ENCODE results near the gene HOXA3.

HOXA3 gene

DNA sequence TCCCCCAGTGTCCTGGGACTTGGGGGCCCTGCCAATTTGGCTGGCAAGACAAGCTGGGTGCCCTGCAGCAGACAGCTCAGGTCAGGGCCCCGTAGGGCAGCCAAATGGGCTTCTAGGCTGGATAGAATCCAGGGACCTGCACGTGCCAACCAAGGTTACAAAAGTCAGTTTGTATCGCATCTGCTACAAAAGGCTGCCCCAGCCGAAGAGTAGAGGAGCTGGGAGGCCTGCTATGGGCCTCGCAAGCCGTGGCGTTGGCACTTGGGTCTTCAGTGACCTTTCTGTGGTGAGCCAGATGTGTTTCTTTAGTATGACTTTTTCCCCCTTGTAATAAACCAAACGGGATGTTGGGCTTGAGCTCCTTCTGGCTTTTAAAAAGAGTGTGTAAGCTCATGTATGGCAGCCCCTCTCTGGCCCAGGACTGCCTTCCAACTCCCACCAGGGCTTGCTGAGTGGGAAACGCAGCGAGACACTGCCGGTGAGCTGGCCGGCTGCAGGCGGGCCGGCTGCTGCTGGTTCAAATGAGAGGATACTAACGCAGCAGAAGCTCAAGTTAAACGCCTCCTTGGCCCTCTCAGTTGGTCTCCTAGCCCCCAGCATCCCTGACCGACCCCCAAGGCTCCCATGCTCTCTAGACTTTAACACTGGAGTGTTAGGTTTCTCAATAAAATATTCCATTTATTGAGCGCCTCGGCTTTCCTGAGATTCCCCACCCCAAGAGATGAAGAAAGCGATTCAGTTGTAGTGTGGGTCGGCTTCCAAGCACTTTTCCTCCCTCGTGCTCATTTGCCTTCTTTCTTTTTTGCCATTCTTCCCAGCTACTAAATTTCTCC is 24.8 kb upstream of the HOXA3 start:
- Histone ChIP-seq H3K36me3 (ENCODE audit: control insufficient read depth in 4 of 4, insufficient read depth in 4 of 4, low read length in 3 of 4) (peaks cover 0 to 3% (median 0%) of the 10 kb centered on the region in 4 experiments), H3K4me1 (ENCODE audit: control extremely low read depth in 1 of 4, control insufficient read depth in 4 of 4, insufficient read depth in 4 of 4, low read length in 3 of 4) (peaks cover 0 to 31% (median 19%) of the 10 kb centered on the region in 4 experiments), H3K27me3 (replicated peaks in 2 of 5; ENCODE audit: control insufficient read depth in 4 of 5, insufficient read depth in 5 of 5, low read length in 4 of 5) (peaks cover 0 to 37% (median 5%) of the 10 kb centered on the region in 5 experiments), H3K9me3 (ENCODE audit: control extremely low read depth in 1 of 5, control insufficient read depth in 4 of 5, insufficient read depth in 2 of 5, low read depth in 1 of 5, low read length in 4 of 5) (no peaks in the 10 kb centered on the region), H3K4me3 (ENCODE audit: control insufficient read depth in 1 of 7, extremely low read depth in 1 of 7, insufficient read depth in 4 of 7, low read depth in 2 of 7, low read length in 6 of 7) (no peak overlapping the region), H3K27ac (ENCODE audit: insufficient read depth in 1 of 2, low read depth in 1 of 2, low read length in 2 of 2, poor library complexity in 1 of 2, severe bottlenecking in 2 of 2) (no peak overlapping the region)
- ChIA-PET POLR2A (interaction anchor here (1.8 kb wide), 1 partner anchor 15 kb away, joined by 5 read pairs; no protein-coding TSS in a partner anchor), CTCF (interaction anchor here (0.7 to 11.1 kb wide), 10 partner anchors 10 to 827 kb away, joined by 3 to 84 read pairs (median 5); partner anchors contain the start of gene HOXA9)
- WGBS (ENCODE audit: insufficient coverage), result 94% methylated on average over 17 of the region's 22 CpGs
- DNase-seq, result no peak

DNA sequence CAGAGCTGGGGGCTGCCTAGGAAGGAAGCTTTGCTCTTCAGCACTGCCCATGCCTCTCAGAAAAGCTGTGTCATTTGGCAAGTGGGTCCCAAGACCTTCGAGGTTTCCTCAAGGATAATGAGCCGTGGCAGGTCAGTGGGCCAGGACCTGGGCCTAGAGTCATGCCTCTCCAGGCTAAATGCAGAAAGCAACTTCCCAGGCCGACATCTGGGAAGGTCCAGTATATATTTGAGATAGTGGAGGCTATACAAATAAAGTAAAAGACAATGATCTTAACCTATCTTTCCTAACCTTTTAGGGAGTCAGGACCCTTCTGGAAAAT is 24.1 kb upstream of the HOXA3 start:
- POLR2A ChIA-PET, result interaction anchor here (1.8 kb wide), 1 partner anchor 14 kb away, joined by 5 read pairs; no protein-coding TSS in a partner anchor
- WGBS (ENCODE audit: insufficient coverage), result 33% methylated on average over 1 of the region's 3 CpGs
- Histone ChIP-seq H3K4me3 (ENCODE audit: control insufficient read depth in 1 of 7, extremely low read depth in 1 of 7, insufficient read depth in 4 of 7, low read depth in 2 of 7, low read length in 6 of 7) (no peak overlapping the region), H3K4me1 (ENCODE audit: control extremely low read depth in 1 of 4, control insufficient read depth in 4 of 4, insufficient read depth in 4 of 4, low read length in 3 of 4) (peaks cover 0 to 38% (median 24%) of the 10 kb centered on the region in 4 experiments), H3K27me3 (replicated peaks in 2 of 5; ENCODE audit: control insufficient read depth in 4 of 5, insufficient read depth in 5 of 5, low read length in 4 of 5) (peaks cover 0 to 30% (median 0%) of the 10 kb centered on the region in 5 experiments), H3K27ac (ENCODE audit: insufficient read depth in 1 of 2, low read depth in 1 of 2, low read length in 2 of 2, poor library complexity in 1 of 2, severe bottlenecking in 2 of 2) (no peak overlapping the region), H3K9me3 (ENCODE audit: control extremely low read depth in 1 of 5, control insufficient read depth in 4 of 5, insufficient read depth in 2 of 5, low read depth in 1 of 5, low read length in 4 of 5) (no peaks in the 10 kb centered on the region), H3K36me3 (ENCODE audit: control insufficient read depth in 4 of 4, insufficient read depth in 4 of 4, low read length in 3 of 4) (peaks cover 0 to 9% (median 3%) of the 10 kb centered on the region in 4 experiments)
- DNase-seq, result no peak
- CTCF ChIA-PET, result interaction anchor here (1.1 to 11.1 kb wide), 8 partner anchors 9 to 493 kb away, joined by 3 to 84 read pairs (median 5); partner anchors contain the start of genes HOXA11 and HOXA9

DNA sequence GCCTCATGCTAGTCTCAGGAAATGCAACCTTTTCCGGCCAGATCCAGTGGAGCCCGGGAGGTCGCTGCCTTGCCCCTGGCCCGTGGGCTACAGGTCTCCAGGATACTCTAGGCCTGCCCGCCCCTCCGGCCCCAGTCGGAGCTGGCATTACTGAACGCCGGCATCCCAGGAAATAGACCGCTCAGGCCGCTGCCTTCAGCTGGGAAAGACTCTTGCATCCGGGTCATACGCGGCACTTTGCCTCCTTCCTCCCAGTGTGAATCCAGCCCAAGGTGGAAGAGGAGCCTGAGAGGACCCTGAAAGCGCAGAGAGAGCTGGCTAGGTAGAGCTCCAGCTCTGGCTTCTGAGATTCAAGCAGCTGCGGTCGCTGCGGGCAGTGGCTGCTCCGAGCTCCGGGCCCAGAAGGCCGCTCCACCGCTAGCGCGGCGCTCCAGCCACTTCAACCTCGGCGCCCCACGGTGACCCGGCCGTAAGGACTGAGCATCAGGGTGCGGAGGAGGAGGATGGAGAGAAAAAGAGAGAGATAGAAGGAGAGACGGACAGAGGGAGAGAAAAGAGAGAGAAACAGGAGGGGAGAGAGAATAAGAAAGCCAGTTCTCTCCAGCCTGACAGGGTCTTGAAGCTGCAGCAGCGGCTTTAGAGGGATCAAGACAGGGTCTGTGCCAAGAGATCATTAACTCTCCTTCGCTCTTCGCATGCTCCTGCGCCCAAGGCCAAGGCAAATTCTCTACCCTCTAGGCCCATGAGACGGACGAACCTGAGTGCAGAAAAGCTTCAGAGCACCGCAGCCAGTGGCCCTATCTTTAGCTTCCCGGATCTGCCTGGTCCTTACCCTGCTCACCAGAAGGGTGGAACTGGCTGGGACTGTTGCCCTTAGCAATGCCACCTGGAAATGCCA is 23.5 kb upstream of the HOXA3 start:
- Histone ChIP-seq H3K4me1 (ENCODE audit: control extremely low read depth in 1 of 4, control insufficient read depth in 4 of 4, insufficient read depth in 4 of 4, low read length in 3 of 4) (peaks cover 0 to 43% (median 27%) of the 10 kb centered on the region in 4 experiments), H3K9me3 (ENCODE audit: control extremely low read depth in 1 of 5, control insufficient read depth in 4 of 5, insufficient read depth in 2 of 5, low read depth in 1 of 5, low read length in 4 of 5) (no peaks in the 10 kb centered on the region), H3K4me3 (ENCODE audit: control insufficient read depth in 1 of 7, extremely low read depth in 1 of 7, insufficient read depth in 4 of 7, low read depth in 2 of 7, low read length in 6 of 7) (no peak overlapping the region), H3K27me3 (replicated peaks in 2 of 5; ENCODE audit: control insufficient read depth in 4 of 5, insufficient read depth in 5 of 5, low read length in 4 of 5) (peaks cover 0 to 28% (median 0%) of the 10 kb centered on the region in 5 experiments), H3K27ac (ENCODE audit: insufficient read depth in 1 of 2, low read depth in 1 of 2, low read length in 2 of 2, poor library complexity in 1 of 2, severe bottlenecking in 2 of 2) (no peak overlapping the region), H3K36me3 (ENCODE audit: control insufficient read depth in 4 of 4, insufficient read depth in 4 of 4, low read length in 3 of 4) (peaks cover 0 to 15% (median 4%) of the 10 kb centered on the region in 4 experiments)
- POLR2A ChIA-PET, result interaction anchor here (1.8 kb wide), 1 partner anchor 13 kb away, joined by 5 read pairs; no protein-coding TSS in a partner anchor
- CTCF ChIA-PET, result interaction anchor here (0.7 to 11.1 kb wide), 7 partner anchors 9 to 321 kb away, joined by 3 to 84 read pairs (median 5); partner anchors contain the start of gene HOXA11
- WGBS (ENCODE audit: insufficient coverage), result 97% methylated on average over 37 of the region's 40 CpGs
- DNase-seq, result no peak

DNA sequence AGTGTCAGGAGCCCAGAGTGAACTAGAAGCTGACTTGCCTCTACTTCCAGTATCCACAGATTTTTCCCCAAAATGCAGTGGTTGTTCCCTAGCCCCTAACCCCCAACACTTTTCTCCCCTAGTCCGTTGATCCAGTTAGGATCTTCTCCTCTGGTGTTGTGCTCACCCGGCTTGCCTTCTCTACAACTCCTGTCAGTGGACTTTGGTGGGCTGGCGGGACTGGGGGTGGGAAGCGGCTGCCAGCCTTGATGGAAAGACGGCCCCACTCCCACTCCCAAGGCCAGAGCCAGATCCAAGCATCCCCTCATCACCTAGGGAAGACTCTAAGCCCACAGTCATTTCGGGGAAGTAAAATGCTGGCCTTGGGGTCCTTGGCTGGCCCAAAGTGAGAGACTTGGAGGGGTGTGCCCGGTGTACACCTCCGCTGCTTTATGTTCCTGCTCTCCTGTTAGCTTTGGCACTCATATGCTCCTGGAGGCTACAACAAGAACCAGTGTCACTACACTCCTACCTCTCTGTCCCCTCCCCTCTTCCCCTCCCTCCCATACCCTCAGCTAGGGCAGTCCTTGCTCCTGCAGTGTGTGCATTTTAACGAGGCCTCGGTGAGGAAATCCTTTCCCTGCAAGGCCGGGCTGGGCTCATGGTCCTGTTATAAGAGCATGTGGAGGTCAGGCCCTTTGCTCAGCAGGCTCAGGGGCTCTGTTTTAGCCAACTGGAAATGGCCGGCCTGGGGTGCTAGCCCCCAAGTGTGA is 22.7 kb upstream of the HOXA3 start:
- H3K27me3 ChIP-seq (replicated peaks in 2 of 5; ENCODE audit: control insufficient read depth in 4 of 5, insufficient read depth in 5 of 5, low read length in 4 of 5), result peaks cover 0 to 20% (median 0%) of the 10 kb centered on the region in 5 experiments
- no peak overlapping the region for H3K27ac ChIP-seq (ENCODE audit: insufficient read depth in 1 of 2, low read depth in 1 of 2, low read length in 2 of 2, poor library complexity in 1 of 2, severe bottlenecking in 2 of 2)

DNA sequence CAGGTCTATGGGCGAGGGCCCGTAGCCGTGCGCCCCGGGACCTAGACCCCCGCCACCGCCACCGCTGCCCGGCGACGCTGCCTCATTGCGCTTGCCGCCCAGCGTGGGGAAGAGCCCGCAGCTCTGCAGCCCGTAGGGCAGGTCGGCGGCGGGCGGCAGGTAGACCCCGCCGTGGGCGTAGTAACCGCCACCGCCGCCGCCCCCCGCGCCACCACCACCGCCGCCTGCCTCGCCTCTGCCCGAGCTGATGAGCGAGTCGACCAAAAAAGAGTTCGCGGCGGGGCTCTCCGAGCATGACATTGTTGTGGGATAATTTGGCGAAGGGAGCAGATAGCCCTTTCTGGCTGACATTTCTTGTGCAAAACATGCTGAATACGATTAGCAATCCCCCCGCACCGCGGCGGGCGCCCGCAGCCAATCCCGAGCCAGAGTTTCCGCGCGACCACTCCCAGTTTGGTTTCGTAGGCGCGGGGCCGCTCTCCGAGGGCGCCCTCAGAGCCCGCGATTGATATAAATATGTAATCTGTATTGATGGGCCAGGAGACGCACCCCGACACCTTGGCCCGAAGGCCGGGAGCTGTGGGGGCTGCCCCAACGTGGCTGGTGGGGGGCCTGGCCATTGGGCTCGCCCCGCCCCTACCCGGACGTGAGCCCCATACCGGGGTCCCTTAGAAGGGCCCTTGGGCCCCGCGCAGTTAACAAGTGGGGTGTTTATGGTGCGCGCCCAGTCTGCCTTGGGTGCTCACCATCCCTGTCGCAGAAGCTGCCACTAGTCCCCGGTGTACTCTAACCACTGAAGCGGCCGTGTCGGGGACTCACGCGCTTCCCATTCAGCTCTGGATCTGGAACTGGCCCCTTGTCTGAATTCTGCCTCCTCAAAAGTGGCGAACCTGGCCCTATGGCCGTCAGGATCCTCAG is 21.8 kb upstream of the HOXA3 start, which contains the start of gene HOXA10:
Gene HOXA10, minus strand, starts transcription at position 365 of the 918 bp plus-strand sequence. Its CDS starts 14 bp downstream, at position 351.
- peak within 1 kb of the TSS; percentile 92 to 96 for H3K27ac ChIP-seq (ENCODE audit: insufficient read depth in 1 of 2, low read depth in 1 of 2, low read length in 2 of 2, poor library complexity in 1 of 2, severe bottlenecking in 2 of 2)
- DNase-seq, result peak in 2 of 3 donors; percentile 68 to 73
- H3K9me3 ChIP-seq (ENCODE audit: control extremely low read depth in 1 of 5, control insufficient read depth in 4 of 5, insufficient read depth in 2 of 5, low read depth in 1 of 5, low read length in 4 of 5), result no peaks in the 10 kb centered on the region
- peaks cover 0 to 20% (median 4%) of the 10 kb centered on the region in 4 experiments for H3K36me3 ChIP-seq (ENCODE audit: control insufficient read depth in 4 of 4, insufficient read depth in 4 of 4, low read length in 3 of 4)
- H3K27me3 ChIP-seq (replicated peaks in 2 of 5; ENCODE audit: control insufficient read depth in 4 of 5, insufficient read depth in 5 of 5, low read length in 4 of 5), result peaks cover 0 to 16% (median 0%) of the 10 kb centered on the region in 5 experiments
- ChIA-PET CTCF (interaction anchor here (0.8 to 11.1 kb wide), 9 partner anchors 9 to 1309 kb away, joined by 3 to 84 read pairs (median 5); no protein-coding TSS in a partner anchor), POLR2A (interaction anchor here (2.7 kb wide), 1 partner anchor 12 kb away, joined by 17 read pairs; no protein-coding TSS in a partner anchor)
- WGBS (ENCODE audit: insufficient coverage), result 3% methylated on average over 75 of the region's 82 CpGs
- peak within 1 kb of the TSS; percentile 78 to 100 (median 85) for H3K4me3 ChIP-seq (ENCODE audit: control insufficient read depth in 1 of 7, extremely low read depth in 1 of 7, insufficient read depth in 4 of 7, low read depth in 2 of 7, low read length in 6 of 7)
- H3K4me1 ChIP-seq (ENCODE audit: control extremely low read depth in 1 of 4, control insufficient read depth in 4 of 4, insufficient read depth in 4 of 4, low read length in 3 of 4), result peaks cover 4 to 38% (median 23%) of the 10 kb centered on the region in 4 experiments

More for the DNA sequence above, 22.7 kb upstream of the HOXA3 start:
- ChIA-PET CTCF (interaction anchor here (0.7 to 11.1 kb wide), 11 partner anchors 8 to 1310 kb away, joined by 3 to 84 read pairs (median 4); partner anchors contain the start of gene HOXA11), POLR2A (no interaction called here)
- Histone ChIP-seq H3K9me3 (ENCODE audit: control extremely low read depth in 1 of 5, control insufficient read depth in 4 of 5, insufficient read depth in 2 of 5, low read depth in 1 of 5, low read length in 4 of 5) (no peaks in the 10 kb centered on the region), H3K4me1 (ENCODE audit: control extremely low read depth in 1 of 4, control insufficient read depth in 4 of 4, insufficient read depth in 4 of 4, low read length in 3 of 4) (peaks cover 4 to 43% (median 28%) of the 10 kb centered on the region in 4 experiments), H3K4me3 (ENCODE audit: control insufficient read depth in 1 of 7, extremely low read depth in 1 of 7, insufficient read depth in 4 of 7, low read depth in 2 of 7, low read length in 6 of 7) (peak overlapping the region in 4 of 7 experiments; percentile 78 to 100 (median 94)), H3K36me3 (ENCODE audit: control insufficient read depth in 4 of 4, insufficient read depth in 4 of 4, low read length in 3 of 4) (peaks cover 0 to 19% (median 4%) of the 10 kb centered on the region in 4 experiments)
- 92% methylated on average over 8 of the region's 12 CpGs for WGBS (ENCODE audit: insufficient coverage)
- no peak for DNase-seq

All from common myeloid progenitor, CD34-positive (primary cell).